HepG2 (cell line): ENCODE measurements around the gene DSC2. TPM values are rescaled to one million over a fixed set of nuclear protein-coding genes. Genes with fewer than 3 reads are reported as not detected.

Source experiments
- ARID2 ChIP-seq: sonication (generic); formaldehyde crosslinking; IDR thresholded peaks from 2 replicates; pipeline ENCODE4 v1.8.1; 2022; ENCODE audit warnings: mild to moderate bottlenecking, missing genetic modification reagents, borderline replicate concordance
- BRCA1 ChIP-seq: sonication (generic); formaldehyde crosslinking; IDR thresholded peaks from 2 replicates; pipeline ENCODE4 v1.4.0; 2020; ENCODE audit warnings: missing genetic modification reagents
- HDAC6 ChIP-seq: fragments of 200-600 bp; sonication (generic); IDR thresholded peaks from 2 replicates; pipeline ENCODE4 v1.7.0; 2017; ENCODE audit warnings: mild to moderate bottlenecking, antibody characterized with exemption, low read length, low read depth
- KMT2A ChIP-seq: sonication (generic); formaldehyde crosslinking; IDR thresholded peaks from 2 replicates; pipeline ENCODE4 v1.4.0; 2020; ENCODE audit warnings: missing genetic modification reagents
- MTF2 ChIP-seq: sonication (generic); formaldehyde crosslinking; IDR thresholded peaks from 2 replicates; pipeline ENCODE4 v1.5.0; 2020; ENCODE audit warnings: missing genetic modification reagents, borderline replicate concordance
- NFE2L2 ChIP-seq: fragments of 150-350 bp; IDR thresholded peaks from 2 replicates; pipeline ENCODE4 v1.6.1; 2014; ENCODE audit warnings: low read length
- NFKB2 ChIP-seq: sonication (generic); formaldehyde crosslinking; IDR thresholded peaks from 2 replicates; pipeline ENCODE4 v1.4.0; 2020; ENCODE audit warnings: missing genetic modification reagents, borderline replicate concordance
- NR2F6 ChIP-seq, 2 experiments: IDR thresholded peaks; 2 replicates each; pipeline ENCODE4 v1.6.1; 2016; ENCODE audit warnings: antibody characterized with exemption in 1 of 2, mild to moderate bottlenecking in 1 of 2
- PAWR ChIP-seq: sonication (generic); formaldehyde crosslinking; IDR thresholded peaks from 2 replicates; pipeline ENCODE4 v1.4.0; 2020; ENCODE audit warnings: missing genetic modification reagents, mild to moderate bottlenecking, borderline replicate concordance
- SRSF1 ChIP-seq: fragments of 200-400 bp; formaldehyde crosslinking; optimal IDR thresholded peaks from 2 replicates; pipeline ENCODE3; 2017; ENCODE audit warnings: mild to moderate bottlenecking, low read depth, low read length, moderate library complexity
- TAF1 ChIP-seq: sonication (generic); formaldehyde crosslinking; IDR thresholded peaks from 2 replicates; pipeline ENCODE4 v1.4.0; 2020; ENCODE audit warnings: missing genetic modification reagents
- ZMAT3 ChIP-seq: sonication (generic); formaldehyde crosslinking; conservative IDR thresholded peaks from 2 replicates; pipeline ENCODE4 v1.7.0; 2021; ENCODE audit warnings: missing genetic modification reagents
- ZNF143 ChIP-seq: sonication (generic); formaldehyde crosslinking; IDR thresholded peaks from 2 replicates; pipeline ENCODE4 v1.4.0; 2020; ENCODE audit warnings: missing genetic modification reagents
- ZNF263 ChIP-seq: sonication (generic); formaldehyde crosslinking; IDR thresholded peaks from 2 replicates; pipeline ENCODE4 v1.4.0; 2020; ENCODE audit warnings: missing genetic modification reagents
- ZNF446 ChIP-seq: sonication (generic); formaldehyde crosslinking; IDR thresholded peaks from 2 replicates; pipeline ENCODE4 v1.5.0; 2020; ENCODE audit warnings: mild to moderate bottlenecking, missing genetic modification reagents
- ZNF570 ChIP-seq: sonication (generic); formaldehyde crosslinking; IDR thresholded peaks from 2 replicates; pipeline ENCODE4 v1.4.0; 2020; ENCODE audit warnings: mild to moderate bottlenecking, missing genetic modification reagents, borderline replicate concordance
- ZNF660 ChIP-seq: sonication (generic); formaldehyde crosslinking; IDR thresholded peaks from 2 replicates; pipeline ENCODE4 v1.5.1; 2020; ENCODE audit warnings: mild to moderate bottlenecking, low read depth, missing genetic modification reagents, borderline replicate concordance
- ZNF781 ChIP-seq: sonication (generic); formaldehyde crosslinking; IDR thresholded peaks from 2 replicates; pipeline ENCODE4 v1.5.1; 2020; ENCODE audit warnings: borderline replicate concordance, mild to moderate bottlenecking, missing genetic modification reagents; ENCODE audit errors: not compliant biosample characterization
- polyA plus RNA-seq, 8 experiments: library from polyadenylated mRNA; depleted of rRNA in 3 of 8; stranded (reverse) in 7 of 8; unstranded in 1 of 8; fragments of >200 nt; fragmentation: Illumina TruSeq in 4 of 8; extraction: Trizol in 4 of 8; gene quantifications; 2 replicates each; pipeline versions ENCODE4 v1.2.1 to v1.2.3, GENCODE V29; 2011 to 2016; ENCODE audit warnings: low read depth in 4 of 8, missing spikeins in 1 of 8, mixed read lengths in 1 of 8; ENCODE audit not compliant: insufficient read depth in 1 of 8
- total RNA-seq, 5 experiments: library from RNA; depleted of rRNA; stranded (reverse); fragments of >200 nt; fragmentation: Illumina TruSeq; extraction: Trizol; gene quantifications; 2 replicates each; pipeline ENCODE4 v1.2.3, GENCODE V29; 2016; ENCODE audit warnings: low read depth in 1 of 5
- TF ChIP-seq, protein P1 (sequence below): sonication (generic); formaldehyde crosslinking; conservative IDR thresholded peaks from 2 replicates; pipeline ENCODE4 v1.8.0; 2022; ENCODE audit warnings: missing genetic modification reagents
- TF ChIP-seq, protein P2 (sequence below), 2 experiments: sonication (generic) in 1 of 2; formaldehyde crosslinking in 1 of 2; IDR thresholded peaks; 2 replicates each; pipeline versions ENCODE4 v1.6.1 to v1.9.0; 2014 to 2022; ENCODE audit warnings: antibody characterized with exemption in 1 of 2, borderline replicate concordance in 1 of 2, inconsistent platforms in 1 of 2, low read depth in 1 of 2, missing genetic modification reagents in 1 of 2
- TF ChIP-seq, protein P3 (sequence below): conservative IDR thresholded peaks from 2 replicates; pipeline ENCODE4 v1.6.1; 2018; ENCODE audit warnings: missing genetic modification reagents

Gene DSC2
- total and polyA plus RNA-seq, 2 of the 13 experiments (the other 11 are each of a cell fraction or from before 2014, with no cell fraction given): 7.2 to 24.9 TPM

DNA sequence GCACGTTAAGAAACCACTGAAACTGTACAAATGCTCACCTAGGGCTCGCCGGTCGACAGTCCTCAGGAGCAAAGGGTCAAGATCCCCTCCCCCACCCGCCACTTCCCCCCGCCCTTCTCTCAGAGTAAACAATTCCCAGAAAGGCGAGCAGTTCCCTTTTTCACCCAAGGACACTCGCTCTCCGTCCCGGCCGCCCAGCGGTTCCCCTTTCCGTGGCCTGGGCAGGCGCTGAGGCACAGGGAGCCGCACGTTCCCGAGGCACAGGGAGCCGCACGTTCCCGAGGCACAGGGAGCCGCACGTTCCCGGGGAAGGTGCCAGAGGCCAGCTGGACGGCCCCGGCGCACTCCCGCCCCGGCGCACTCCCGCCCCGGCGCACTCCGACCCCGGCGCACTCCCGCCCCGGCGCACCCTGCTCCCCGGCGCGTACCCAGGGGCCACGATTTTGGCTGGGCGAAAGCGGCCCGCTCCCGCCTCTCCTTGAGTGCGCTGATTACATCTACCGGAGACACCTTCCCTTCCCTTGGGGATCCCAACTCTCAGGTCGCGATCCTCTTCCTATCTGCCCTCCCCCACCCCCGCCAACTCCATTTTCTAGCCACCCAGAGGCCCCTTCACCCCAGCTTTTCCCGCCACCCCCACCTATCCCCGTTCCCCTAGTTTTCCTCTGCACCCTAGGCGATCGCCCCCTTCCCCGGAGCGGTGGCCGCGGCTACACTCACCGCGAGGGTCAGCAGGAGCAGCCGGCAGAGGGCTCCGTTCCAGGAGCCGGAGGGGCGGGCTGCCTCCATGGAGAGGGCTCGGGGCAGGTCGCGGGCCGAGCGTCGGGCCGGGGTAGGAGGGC lies 817 bp downstream of the DSC2 start (continued):
- TF ChIP-seq, protein P1, sequence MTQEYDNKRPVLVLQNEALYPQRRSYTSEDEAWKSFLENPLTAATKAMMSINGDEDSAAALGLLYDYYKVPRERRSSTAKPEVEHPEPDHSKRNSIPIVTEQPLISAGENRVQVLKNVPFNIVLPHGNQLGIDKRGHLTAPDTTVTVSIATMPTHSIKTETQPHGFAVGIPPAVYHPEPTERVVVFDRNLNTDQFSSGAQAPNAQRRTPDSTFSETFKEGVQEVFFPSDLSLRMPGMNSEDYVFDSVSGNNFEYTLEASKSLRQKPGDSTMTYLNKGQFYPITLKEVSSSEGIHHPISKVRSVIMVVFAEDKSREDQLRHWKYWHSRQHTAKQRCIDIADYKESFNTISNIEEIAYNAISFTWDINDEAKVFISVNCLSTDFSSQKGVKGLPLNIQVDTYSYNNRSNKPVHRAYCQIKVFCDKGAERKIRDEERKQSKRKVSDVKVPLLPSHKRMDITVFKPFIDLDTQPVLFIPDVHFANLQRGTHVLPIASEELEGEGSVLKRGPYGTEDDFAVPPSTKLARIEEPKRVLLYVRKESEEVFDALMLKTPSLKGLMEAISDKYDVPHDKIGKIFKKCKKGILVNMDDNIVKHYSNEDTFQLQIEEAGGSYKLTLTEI (CRISPR knock-in tag): no peak
- TF ChIP-seq ZNF781 (CRISPR knock-in tag): no peak
- no peak; the same call in 1 of the 2 replicates for TF ChIP-seq ARID2
- no peak for TF ChIP-seq NFKB2 (CRISPR knock-in tag)
- TF ChIP-seq KMT2A: no peak; the same call in 1 of the 2 replicates
- TF ChIP-seq PAWR: no peak
- no peak for TF ChIP-seq ZNF660 (CRISPR knock-in tag)
- TF ChIP-seq ZNF570 (CRISPR knock-in tag): no peak
- TF ChIP-seq ZNF143 (CRISPR knock-in tag): no peak
- TF ChIP-seq NR2F6 (IDR thresholded peaks at IDR 0.05): peak; percentile 53
- TF ChIP-seq NR2F6 (CRISPR knock-in tag; IDR thresholded peaks at IDR 0.05): peak; percentile 59
- TF ChIP-seq MTF2 (CRISPR knock-in tag): no peak
- TF ChIP-seq, protein P2, sequence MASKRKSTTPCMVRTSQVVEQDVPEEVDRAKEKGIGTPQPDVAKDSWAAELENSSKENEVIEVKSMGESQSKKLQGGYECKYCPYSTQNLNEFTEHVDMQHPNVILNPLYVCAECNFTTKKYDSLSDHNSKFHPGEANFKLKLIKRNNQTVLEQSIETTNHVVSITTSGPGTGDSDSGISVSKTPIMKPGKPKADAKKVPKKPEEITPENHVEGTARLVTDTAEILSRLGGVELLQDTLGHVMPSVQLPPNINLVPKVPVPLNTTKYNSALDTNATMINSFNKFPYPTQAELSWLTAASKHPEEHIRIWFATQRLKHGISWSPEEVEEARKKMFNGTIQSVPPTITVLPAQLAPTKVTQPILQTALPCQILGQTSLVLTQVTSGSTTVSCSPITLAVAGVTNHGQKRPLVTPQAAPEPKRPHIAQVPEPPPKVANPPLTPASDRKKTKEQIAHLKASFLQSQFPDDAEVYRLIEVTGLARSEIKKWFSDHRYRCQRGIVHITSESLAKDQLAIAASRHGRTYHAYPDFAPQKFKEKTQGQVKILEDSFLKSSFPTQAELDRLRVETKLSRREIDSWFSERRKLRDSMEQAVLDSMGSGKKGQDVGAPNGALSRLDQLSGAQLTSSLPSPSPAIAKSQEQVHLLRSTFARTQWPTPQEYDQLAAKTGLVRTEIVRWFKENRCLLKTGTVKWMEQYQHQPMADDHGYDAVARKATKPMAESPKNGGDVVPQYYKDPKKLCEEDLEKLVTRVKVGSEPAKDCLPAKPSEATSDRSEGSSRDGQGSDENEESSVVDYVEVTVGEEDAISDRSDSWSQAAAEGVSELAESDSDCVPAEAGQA (IDR thresholded peaks at IDR 0.05; ENCODE audit: low read depth): no peak
- TF ChIP-seq, protein P2 (CRISPR knock-in tag; IDR thresholded peaks at IDR 0.05; ENCODE audit: borderline replicate concordance): no peak
- no peak for TF ChIP-seq ZNF446 (CRISPR knock-in tag)
- TF ChIP-seq ZNF263 (CRISPR knock-in tag): no peak; the same call in 1 of the 2 replicates
- no peak for TF ChIP-seq BRCA1 (CRISPR knock-in tag)
- no peak for TF ChIP-seq NFE2L2
- TF ChIP-seq TAF1: peak; percentile 69
- TF ChIP-seq ZMAT3 (CRISPR knock-in tag): no peak
- TF ChIP-seq, protein P3, sequence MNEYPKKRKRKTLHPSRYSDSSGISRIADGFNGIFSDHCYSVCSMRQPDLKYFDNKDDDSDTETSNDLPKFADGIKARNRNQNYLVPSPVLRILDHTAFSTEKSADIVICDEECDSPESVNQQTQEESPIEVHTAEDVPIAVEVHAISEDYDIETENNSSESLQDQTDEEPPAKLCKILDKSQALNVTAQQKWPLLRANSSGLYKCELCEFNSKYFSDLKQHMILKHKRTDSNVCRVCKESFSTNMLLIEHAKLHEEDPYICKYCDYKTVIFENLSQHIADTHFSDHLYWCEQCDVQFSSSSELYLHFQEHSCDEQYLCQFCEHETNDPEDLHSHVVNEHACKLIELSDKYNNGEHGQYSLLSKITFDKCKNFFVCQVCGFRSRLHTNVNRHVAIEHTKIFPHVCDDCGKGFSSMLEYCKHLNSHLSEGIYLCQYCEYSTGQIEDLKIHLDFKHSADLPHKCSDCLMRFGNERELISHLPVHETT (CRISPR knock-in tag): no peak
- TF ChIP-seq SRSF1: no peak
- no peak for TF ChIP-seq HDAC6
